Measurements from ENCODE around the gene PCNA.

PCNA gene

GRCh38 chr20:5118220-5119142 lies 1.3 kb downstream of the PCNA start:
- H3K4me3 ChIP-seq (replicated peaks; ENCODE audit: low read depth, low read length), result peak overlapping the region; percentile 97
- TF ChIP-seq, protein P1, sequence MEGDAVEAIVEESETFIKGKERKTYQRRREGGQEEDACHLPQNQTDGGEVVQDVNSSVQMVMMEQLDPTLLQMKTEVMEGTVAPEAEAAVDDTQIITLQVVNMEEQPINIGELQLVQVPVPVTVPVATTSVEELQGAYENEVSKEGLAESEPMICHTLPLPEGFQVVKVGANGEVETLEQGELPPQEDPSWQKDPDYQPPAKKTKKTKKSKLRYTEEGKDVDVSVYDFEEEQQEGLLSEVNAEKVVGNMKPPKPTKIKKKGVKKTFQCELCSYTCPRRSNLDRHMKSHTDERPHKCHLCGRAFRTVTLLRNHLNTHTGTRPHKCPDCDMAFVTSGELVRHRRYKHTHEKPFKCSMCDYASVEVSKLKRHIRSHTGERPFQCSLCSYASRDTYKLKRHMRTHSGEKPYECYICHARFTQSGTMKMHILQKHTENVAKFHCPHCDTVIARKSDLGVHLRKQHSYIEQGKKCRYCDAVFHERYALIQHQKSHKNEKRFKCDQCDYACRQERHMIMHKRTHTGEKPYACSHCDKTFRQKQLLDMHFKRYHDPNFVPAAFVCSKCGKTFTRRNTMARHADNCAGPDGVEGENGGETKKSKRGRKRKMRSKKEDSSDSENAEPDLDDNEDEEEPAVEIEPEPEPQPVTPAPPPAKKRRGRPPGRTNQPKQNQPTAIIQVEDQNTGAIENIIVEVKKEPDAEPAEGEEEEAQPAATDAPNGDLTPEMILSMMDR (IDR thresholded peaks at IDR 0.05; ENCODE audit: low read length, missing control alignments), result no peak
- no peak for DNase-seq (ENCODE audit: low read depth)

- H3K4me3 ChIP-seq (replicated peaks; ENCODE audit: low read depth, low read length), result no peak overlapping the region
- no peak for DNase-seq (ENCODE audit: low read depth)
- TF ChIP-seq, protein P1 (IDR thresholded peaks at IDR 0.05; ENCODE audit: low read length, missing control alignments), result no peak
These were observed 2.9 kb downstream of the PCNA start for GRCh38 chr20:5116875-5117274.

GRCh38 chr20:5114403-5114802 lies 5.4 kb downstream of the PCNA start:
- TF ChIP-seq, protein P1 (IDR thresholded peaks at IDR 0.05; ENCODE audit: low read length, missing control alignments), result no peak
- H3K4me3 ChIP-seq (replicated peaks; ENCODE audit: low read depth, low read length), result no peak overlapping the region
- DNase-seq (ENCODE audit: low read depth), result no peak

DNA sequence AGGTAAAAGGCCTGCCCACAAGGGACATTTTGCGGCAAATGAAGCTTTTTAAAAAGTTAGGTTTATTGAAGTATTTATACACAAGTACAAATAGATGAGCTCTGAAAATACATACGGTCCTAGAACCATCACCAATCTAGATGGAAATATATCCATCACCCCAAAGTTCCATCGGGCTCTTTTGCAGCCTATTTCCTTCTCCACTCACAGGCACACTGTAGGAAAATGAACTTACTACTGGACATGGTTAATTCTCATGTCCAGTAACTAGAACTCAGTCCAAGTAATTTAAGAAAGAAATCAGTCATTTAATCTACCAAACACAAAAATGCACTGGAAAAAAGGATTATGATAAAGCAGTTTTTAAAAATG lies 6.2 kb downstream of the PCNA start:
- TF ChIP-seq, protein P1 (IDR thresholded peaks at IDR 0.05; ENCODE audit: low read length, missing control alignments), result no peak
- peak overlapping the region; percentile 100 for H3K4me3 ChIP-seq (replicated peaks; ENCODE audit: low read depth, low read length)
- DNase-seq (ENCODE audit: low read depth), result no peak

- TF ChIP-seq, protein P1 (IDR thresholded peaks at IDR 0.05; ENCODE audit: low read length, missing control alignments), result no peak
- H3K4me3 ChIP-seq (replicated peaks; ENCODE audit: low read depth, low read length), result no peak overlapping the region
- DNase-seq (ENCODE audit: low read depth), result no peak
These were observed 10.5 kb downstream of the PCNA start for GRCh38 chr20:5109276-5109675.

- TF ChIP-seq, protein P1 (IDR thresholded peaks at IDR 0.05; ENCODE audit: low read length, missing control alignments), result no peak
- H3K4me3 ChIP-seq (replicated peaks; ENCODE audit: low read depth, low read length), result no peak overlapping the region
- DNase-seq (ENCODE audit: low read depth), result no peak
These were observed 15.3 kb downstream of the PCNA start for GRCh38 chr20:5104479-5104878.

Measured in fibroblast of pulmonary artery (primary cell).